ENCODE data around the gene CLASP1. TPM values are rescaled to one million over a fixed set of nuclear protein-coding genes. Genes with fewer than 3 reads are reported as not detected.
"Not testable (repeated sequence)": the region's sequence is repeated elsewhere in the genome, so short reads cannot be mapped to it uniquely, and the experiment has no call there.

Gene CLASP1
- total and polyA plus RNA-seq, 5 donors, result 19.1 to 62.4 (median 60.7) TPM

DNA sequence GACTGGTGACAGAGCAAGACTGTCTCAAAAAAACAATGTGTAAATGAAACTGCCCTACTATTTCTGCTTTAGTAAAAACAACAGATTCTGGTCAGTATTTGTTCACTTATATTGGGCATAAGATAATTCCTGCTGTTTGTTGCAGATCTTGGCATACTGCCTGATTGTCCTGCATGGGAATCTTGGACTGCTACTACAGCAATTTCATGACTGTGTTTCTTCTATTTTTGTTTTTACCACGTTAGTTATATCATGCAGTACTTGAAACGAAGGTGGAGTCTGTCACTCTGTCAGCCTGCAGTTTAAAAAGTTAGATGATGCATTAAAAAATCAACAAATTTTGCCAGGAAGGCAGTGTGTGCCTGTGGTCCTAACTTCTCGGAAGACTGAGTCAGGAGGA is 14.2 kb upstream of the CLASP1 start:
- H3K27me3 ChIP-seq (ENCODE audit: control insufficient read depth, insufficient read depth), result no peaks in the 10 kb centered on the region
- no peak overlapping the region for H3K4me3 ChIP-seq (ENCODE audit: low read length)
- no peak for ATAC-seq
- DNase-seq, result no peak
- WGBS, result 52% methylated on average over 3 of the region's 3 CpGs
- no peaks in the 10 kb centered on the region for H3K9me3 ChIP-seq (ENCODE audit: control insufficient read depth, low read length)
- intact Hi-C loops (cut with DNase I), result no loop called here
- H3K27ac ChIP-seq (ENCODE audit: low read length), result no peak overlapping the region
- H3K4me1 ChIP-seq (ENCODE audit: control insufficient read depth, insufficient read depth, low read length), result peaks cover 2% of the 10 kb centered on the region

DNA sequence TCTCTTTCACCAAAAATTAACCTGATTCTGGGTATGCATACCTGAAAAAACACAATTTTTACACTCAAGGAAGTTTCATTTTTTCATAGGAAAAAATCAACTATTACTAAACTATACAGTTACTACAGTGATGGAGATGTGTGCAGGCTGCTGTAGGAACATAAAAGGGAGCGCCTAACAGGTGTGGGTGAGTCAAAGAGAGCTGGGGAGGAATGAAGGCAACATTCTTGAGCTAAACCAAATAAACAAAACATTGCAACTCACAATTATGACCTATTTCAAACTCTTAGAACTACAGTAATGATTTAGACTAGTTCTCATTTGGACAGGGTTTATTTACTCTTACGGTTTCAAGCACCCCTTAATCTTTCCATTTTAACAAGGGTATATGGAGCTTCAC is 13.4 kb upstream of the CLASP1 start:
- Histone ChIP-seq H3K27ac (ENCODE audit: low read length) (no peak overlapping the region), H3K4me1 (ENCODE audit: control insufficient read depth, insufficient read depth, low read length) (peaks cover 2% of the 10 kb centered on the region), H3K4me3 (ENCODE audit: low read length) (no peak overlapping the region), H3K27me3 (ENCODE audit: control insufficient read depth, insufficient read depth) (no peaks in the 10 kb centered on the region), H3K9me3 (ENCODE audit: control insufficient read depth, low read length) (no peaks in the 10 kb centered on the region)
- intact Hi-C loops (cut with DNase I), result no loop called here
- DNase-seq, result no peak
- no peak for ATAC-seq
- 96% methylated on average over 2 of the region's 2 CpGs for WGBS

DNA sequence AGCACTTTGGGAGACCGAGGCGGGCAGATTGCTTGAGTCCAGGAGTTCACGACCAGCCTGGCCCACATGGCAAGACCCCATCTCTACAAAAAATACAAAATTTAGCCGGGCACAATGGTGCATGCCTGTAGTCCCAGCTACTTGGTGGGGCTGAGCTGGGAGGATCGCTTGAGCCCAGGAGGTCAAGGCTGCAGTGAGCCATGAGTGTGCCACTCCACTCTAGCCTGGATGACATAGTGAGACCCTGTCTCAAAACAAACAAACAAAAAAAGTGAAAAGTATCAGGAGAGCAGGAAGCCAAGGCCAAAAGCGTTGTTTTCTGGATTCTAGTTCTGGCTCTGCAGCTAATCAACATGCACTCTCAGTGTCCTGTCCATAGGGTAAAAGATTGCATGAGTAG is 10.7 kb upstream of the CLASP1 start:
- no peak overlapping the region for H3K4me3 ChIP-seq (ENCODE audit: low read length)
- intact Hi-C loops (cut with DNase I), result no loop called here
- WGBS, result 87% methylated on average over 6 of the region's 6 CpGs
- no peak overlapping the region for H3K27ac ChIP-seq (ENCODE audit: low read length)
- H3K27me3 ChIP-seq (ENCODE audit: control insufficient read depth, insufficient read depth), result no peaks in the 10 kb centered on the region
- no peak for ATAC-seq
- H3K4me1 ChIP-seq (ENCODE audit: control insufficient read depth, insufficient read depth, low read length), result peaks cover 2% of the 10 kb centered on the region
- no peak for DNase-seq
- H3K9me3 ChIP-seq (ENCODE audit: control insufficient read depth, low read length), result no peaks in the 10 kb centered on the region

DNA sequence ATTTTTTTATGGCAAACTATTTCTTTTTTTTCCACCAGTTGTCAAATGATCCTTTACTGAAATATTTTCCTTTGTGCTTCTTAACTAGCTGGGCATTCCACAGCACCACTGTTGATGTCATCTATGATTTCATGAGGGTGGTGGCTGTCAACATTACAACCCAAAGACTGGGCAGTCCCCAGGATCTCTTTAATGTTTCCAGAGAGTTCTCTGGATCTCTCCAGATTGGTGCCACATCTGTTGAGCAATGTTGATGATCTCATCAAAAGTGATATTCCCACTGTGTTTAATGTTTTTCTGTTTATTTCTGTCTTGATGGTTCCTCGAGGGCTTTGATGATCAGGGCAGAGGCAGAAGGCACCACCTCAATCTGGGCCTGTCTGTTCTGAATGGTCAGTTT is 9.1 kb upstream of the CLASP1 start:
- H3K27ac ChIP-seq (ENCODE audit: low read length); H3K27me3 ChIP-seq (ENCODE audit: control insufficient read depth, insufficient read depth); H3K4me3 ChIP-seq (ENCODE audit: low read length); intact Hi-C loops (cut with DNase I); H3K9me3 ChIP-seq (ENCODE audit: control insufficient read depth, low read length); DNase-seq; H3K4me1 ChIP-seq (ENCODE audit: control insufficient read depth, insufficient read depth, low read length); ATAC-seq: not testable (repeated sequence)
- 90% methylated on average over 1 of the region's 1 CpG for WGBS

DNA sequence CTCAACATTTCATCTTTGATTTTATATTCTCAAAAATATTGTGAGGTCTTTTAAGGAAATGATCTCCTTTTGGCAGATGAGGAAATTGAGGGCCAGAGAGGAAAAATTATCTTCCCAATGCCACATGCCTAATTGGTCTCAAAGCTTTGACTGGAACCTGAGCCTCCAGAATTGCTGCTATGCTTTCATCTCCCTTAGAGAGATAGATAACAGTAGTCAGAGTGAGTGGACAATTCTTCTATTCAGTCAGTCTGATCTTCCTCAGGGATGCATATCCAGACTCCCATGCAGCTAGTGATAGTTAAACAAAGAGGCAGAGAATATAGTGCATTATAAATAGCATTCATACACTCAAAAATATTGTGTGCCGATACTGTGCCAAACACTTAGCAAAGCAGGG is 3.8 kb upstream of the CLASP1 start:
- 68% methylated on average over 1 of the region's 1 CpG for WGBS
- DNase-seq, result no peak
- H3K27ac ChIP-seq (ENCODE audit: low read length), result no peak overlapping the region
- no peaks in the 10 kb centered on the region for H3K27me3 ChIP-seq (ENCODE audit: control insufficient read depth, insufficient read depth)
- ATAC-seq, result no peak
- H3K9me3 ChIP-seq (ENCODE audit: control insufficient read depth, low read length), result no peaks in the 10 kb centered on the region
- no peak overlapping the region for H3K4me3 ChIP-seq (ENCODE audit: low read length)
- intact Hi-C loops (cut with DNase I), result loop anchor here in 1 of 4 donors (5.0 kb wide), 1 partner anchor 126 kb away; no protein-coding TSS in a partner anchor
- H3K4me1 ChIP-seq (ENCODE audit: control insufficient read depth, insufficient read depth, low read length), result no peaks in the 10 kb centered on the region

DNA sequence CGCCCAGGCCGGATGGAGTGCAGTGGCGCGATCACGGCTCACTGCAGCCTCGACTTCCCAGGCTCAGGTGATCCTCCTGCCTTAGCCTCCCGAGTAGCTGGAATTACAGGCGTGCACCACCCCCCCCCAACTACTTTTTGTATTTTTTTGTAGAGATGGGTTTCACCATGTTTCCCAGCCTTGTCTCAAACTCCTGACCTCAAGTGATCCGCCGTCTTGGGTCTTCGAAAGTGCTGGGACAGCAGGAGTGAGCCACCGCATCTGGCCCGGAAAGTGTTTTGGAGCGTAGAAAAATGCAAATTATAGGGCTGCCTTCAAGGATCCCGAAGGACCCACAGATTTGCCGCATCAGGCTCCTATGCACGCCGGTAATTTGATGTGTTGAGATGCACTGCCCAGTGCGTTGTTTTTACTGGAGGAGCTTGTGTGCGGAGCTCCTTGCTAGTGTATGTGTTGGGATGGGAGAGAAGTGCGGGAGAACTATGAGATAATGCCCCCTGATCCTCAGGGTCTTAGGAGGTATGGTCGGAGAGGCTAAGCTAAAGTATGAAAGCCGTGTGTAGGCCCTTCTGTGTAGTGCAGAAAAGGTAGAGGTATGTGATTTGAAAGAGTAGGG is 1.2 kb upstream of the CLASP1 start:
- H3K4me1 ChIP-seq (ENCODE audit: control insufficient read depth, insufficient read depth, low read length), result peaks cover 3% of the 10 kb centered on the region
- intact Hi-C loops (cut with DNase I), result loop anchor here in 1 of 4 donors (5.0 kb wide), 1 partner anchor 123 kb away; no protein-coding TSS in a partner anchor

DNA sequence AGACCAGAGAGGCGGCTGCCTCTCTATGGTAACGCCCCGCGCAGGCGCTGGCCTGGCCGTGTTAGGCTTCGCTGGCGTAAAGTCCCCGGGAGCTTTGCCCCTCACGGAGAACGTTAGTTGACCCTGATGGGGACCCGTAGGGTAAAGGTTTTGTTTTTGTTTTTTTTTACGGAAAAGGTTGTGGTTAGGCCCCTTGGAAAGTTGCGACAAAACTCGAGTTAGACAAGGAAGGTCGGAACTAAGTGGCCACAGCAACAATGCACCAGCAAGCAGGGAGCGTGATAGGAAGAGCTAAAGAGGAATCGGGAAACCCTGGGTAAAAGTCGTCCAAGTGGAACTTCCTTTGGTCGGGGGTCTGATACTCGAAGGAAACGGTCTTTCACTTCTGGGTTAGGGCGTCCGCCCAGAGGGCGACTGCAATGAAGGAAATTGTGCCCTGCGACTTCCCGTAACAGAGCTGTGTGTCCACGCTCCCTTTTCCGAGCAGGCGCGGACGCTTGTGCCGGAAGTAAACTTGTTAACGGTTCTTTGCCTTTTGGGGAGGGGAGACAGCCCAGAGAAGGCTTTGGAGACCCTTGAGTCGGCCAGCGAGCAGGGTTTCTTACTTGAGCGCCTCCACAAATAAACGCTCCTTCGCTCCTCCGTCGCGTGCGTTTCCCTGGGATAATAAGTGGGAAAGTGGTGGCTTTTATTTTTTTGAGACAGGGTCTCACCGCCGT is 493 bp upstream of the CLASP1 start:
- H3K4me3 ChIP-seq (ENCODE audit: low read length), result peak overlapping the region; percentile 84
- peak; percentile 99 for ATAC-seq
- under 1% methylated on average over 45 of the region's 45 CpGs for WGBS
- no peaks in the 10 kb centered on the region for H3K27me3 ChIP-seq (ENCODE audit: control insufficient read depth, insufficient read depth)
- intact Hi-C loops (cut with DNase I), result loop anchor here (2.0 to 10.0 kb wide), 5 partner anchors 52 to 122 kb away; partner anchors contain the start of gene RNU4ATAC (in 2 of the 4)
- H3K9me3 ChIP-seq (ENCODE audit: control insufficient read depth, low read length), result no peaks in the 10 kb centered on the region
- peak; percentile 98 to 99 (median 98) for DNase-seq
- peak overlapping the region; percentile 100 for H3K27ac ChIP-seq (ENCODE audit: low read length)
- H3K4me1 ChIP-seq (ENCODE audit: control insufficient read depth, insufficient read depth, low read length), result peaks cover 3% of the 10 kb centered on the region

More for the DNA sequence above, 1.2 kb upstream of the CLASP1 start:
- peak overlapping the region; percentile 100 for H3K27ac ChIP-seq (ENCODE audit: low read length)
- 1% methylated on average over 23 of the region's 23 CpGs for WGBS
- H3K4me3 ChIP-seq (ENCODE audit: low read length), result peak overlapping the region; percentile 84
- no peak for ATAC-seq
- H3K27me3 ChIP-seq (ENCODE audit: control insufficient read depth, insufficient read depth), result no peaks in the 10 kb centered on the region
- no peaks in the 10 kb centered on the region for H3K9me3 ChIP-seq (ENCODE audit: control insufficient read depth, low read length)
- DNase-seq, result no peak

DNA sequence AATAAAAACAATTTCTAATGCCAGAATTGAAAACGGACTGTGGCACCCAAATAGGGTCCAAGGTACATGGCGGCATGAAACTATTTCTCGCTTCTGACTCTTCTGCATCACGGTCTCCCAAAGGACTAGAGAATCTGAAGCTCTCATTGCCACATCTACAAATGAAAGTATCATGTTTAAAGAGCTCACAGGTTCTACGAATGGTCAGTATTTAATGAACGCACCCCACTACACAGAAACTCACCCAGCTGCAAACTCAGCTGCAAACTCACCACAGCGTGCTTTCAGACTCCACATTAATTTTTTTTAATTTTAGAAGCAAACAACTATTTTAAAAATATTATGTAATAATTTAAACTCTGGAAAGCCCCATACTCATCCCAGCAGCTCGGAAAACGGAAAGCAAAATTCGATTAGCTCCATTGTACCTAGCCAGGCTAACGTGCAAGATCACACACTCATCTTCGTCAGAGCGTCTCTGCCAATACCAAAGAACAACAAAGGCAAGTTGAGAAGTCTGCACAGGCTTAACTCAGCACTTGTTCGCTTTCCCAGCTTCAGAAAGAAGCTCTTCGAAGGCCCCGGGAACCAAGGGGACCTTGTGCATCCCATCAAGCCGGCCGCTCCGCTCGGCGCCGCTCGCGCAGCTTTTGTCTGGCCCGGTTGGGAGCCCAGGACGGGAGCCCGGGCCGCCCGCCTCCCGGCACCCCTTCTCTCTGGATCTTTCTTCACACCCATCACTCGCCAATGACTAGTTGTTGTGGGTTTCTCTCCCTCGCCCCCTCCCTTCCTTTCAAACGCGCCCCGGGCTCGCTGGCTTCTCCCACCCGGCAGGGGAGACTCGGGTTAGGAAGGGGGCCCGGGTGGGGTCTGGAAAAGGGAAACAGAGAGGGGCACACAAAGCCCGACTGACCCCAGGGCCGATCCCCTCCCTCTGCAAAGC is 785 bp downstream of the CLASP1 start:
- Histone ChIP-seq H3K27ac (ENCODE audit: low read length) (peak overlapping the region; percentile 92), H3K4me3 (ENCODE audit: low read length) (peak overlapping the region; percentile 84), H3K4me1 (ENCODE audit: control insufficient read depth, insufficient read depth, low read length) (peaks cover 3% of the 10 kb centered on the region), H3K9me3 (ENCODE audit: control insufficient read depth, low read length) (no peaks in the 10 kb centered on the region), H3K27me3 (ENCODE audit: control insufficient read depth, insufficient read depth) (no peaks in the 10 kb centered on the region)
- intact Hi-C loops (cut with DNase I), result loop anchor here (2.0 to 10.0 kb wide), 4 partner anchors 51 to 118 kb away; partner anchors contain the start of gene RNU4ATAC (in 2 of the 4)
- under 1% methylated on average over 41 of the region's 41 CpGs for WGBS
- ATAC-seq, result peak; percentile 48 to 56
- peak; percentile 41 to 81 (median 80) for DNase-seq

DNA sequence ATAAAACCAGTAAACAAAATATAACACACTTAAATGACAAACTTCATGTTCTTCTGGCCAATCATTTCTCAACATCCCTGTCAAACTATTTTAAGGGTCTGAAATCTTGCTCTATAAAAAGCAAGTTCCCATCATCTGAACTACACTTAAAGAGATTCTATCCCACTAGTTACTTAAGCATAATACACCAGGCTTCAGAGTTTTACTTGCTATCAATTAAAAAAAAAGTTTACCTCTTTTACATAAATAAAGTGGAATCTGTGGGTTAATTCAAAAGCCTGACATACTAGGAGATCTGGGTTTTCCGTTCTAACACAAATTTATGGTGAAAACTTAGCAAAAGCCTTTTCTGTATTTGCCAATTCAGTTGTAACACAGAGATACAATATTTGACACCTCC is 1.9 kb downstream of the CLASP1 start:
- no peaks in the 10 kb centered on the region for H3K27me3 ChIP-seq (ENCODE audit: control insufficient read depth, insufficient read depth)
- no peaks in the 10 kb centered on the region for H3K9me3 ChIP-seq (ENCODE audit: control insufficient read depth, low read length)
- peaks cover 3% of the 10 kb centered on the region for H3K4me1 ChIP-seq (ENCODE audit: control insufficient read depth, insufficient read depth, low read length)
- H3K4me3 ChIP-seq (ENCODE audit: low read length), result peak overlapping the region; percentile 84
- H3K27ac ChIP-seq (ENCODE audit: low read length), result no peak overlapping the region
- ATAC-seq, result no peak
- WGBS, result 51% methylated on average over 1 of the region's 1 CpG
- no peak for DNase-seq
- intact Hi-C loops (cut with DNase I), result loop anchor here in 3 of 4 donors (5.0 to 10.0 kb wide), 3 partner anchors 50 to 115 kb away; partner anchors contain the start of gene RNU4ATAC (in 1 of the 3)

DNA sequence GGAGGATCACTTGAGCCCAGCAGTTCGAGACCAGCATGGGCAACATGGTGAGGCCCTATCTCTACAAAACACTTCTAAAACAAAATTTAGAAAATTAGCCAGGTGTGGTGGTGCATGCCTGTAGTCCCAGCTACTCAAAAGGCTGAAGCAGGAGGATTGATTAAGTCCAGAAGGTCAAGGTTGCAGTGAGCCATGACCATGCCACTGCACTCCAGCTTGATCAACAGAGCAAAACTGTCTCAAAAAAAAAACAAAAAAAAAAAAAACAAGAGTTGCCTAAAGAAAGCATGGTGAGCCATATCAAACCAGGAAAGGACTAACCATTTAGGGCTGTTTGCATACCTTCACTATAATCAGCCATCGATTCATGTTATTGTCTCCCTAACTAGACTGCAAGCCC is 4.5 kb downstream of the CLASP1 start:
- intact Hi-C loops (cut with DNase I), result loop anchor here in 3 of 4 donors (5.0 to 10.0 kb wide), 3 partner anchors 47 to 112 kb away; partner anchors contain the start of gene RNU4ATAC (in 1 of the 3)
- ATAC-seq (no peak), DNase-seq (no peak)
- peaks cover 3% of the 10 kb centered on the region for H3K4me1 ChIP-seq (ENCODE audit: control insufficient read depth, insufficient read depth, low read length)
- H3K9me3 ChIP-seq (ENCODE audit: control insufficient read depth, low read length), result no peaks in the 10 kb centered on the region
- no peak overlapping the region for H3K4me3 ChIP-seq (ENCODE audit: low read length)
- no peak overlapping the region for H3K27ac ChIP-seq (ENCODE audit: low read length)
- no peaks in the 10 kb centered on the region for H3K27me3 ChIP-seq (ENCODE audit: control insufficient read depth, insufficient read depth)
- 98% methylated on average over 2 of the region's 2 CpGs for WGBS

All from right cardiac atrium (tissue), 5 donors.